ENCODE data around the gene CDK4. TPM values are rescaled to one million over a fixed set of nuclear protein-coding genes. Genes with fewer than 3 reads are reported as not detected.

The CDK4 gene
- total and polyA plus RNA-seq, 8 donors: 80.1 to 269 (median 231) TPM

- TF ChIP-seq, protein P1, sequence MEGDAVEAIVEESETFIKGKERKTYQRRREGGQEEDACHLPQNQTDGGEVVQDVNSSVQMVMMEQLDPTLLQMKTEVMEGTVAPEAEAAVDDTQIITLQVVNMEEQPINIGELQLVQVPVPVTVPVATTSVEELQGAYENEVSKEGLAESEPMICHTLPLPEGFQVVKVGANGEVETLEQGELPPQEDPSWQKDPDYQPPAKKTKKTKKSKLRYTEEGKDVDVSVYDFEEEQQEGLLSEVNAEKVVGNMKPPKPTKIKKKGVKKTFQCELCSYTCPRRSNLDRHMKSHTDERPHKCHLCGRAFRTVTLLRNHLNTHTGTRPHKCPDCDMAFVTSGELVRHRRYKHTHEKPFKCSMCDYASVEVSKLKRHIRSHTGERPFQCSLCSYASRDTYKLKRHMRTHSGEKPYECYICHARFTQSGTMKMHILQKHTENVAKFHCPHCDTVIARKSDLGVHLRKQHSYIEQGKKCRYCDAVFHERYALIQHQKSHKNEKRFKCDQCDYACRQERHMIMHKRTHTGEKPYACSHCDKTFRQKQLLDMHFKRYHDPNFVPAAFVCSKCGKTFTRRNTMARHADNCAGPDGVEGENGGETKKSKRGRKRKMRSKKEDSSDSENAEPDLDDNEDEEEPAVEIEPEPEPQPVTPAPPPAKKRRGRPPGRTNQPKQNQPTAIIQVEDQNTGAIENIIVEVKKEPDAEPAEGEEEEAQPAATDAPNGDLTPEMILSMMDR (IDR thresholded peaks at IDR 0.05): no peak
- Histone ChIP-seq H3K27ac (no peak overlapping the region), H3K4me1 (peaks cover 6 to 26% of the 10 kb centered on the region in 2 donors), H3K36me3 (peaks cover 0 to 20% of the 10 kb centered on the region in 2 donors), H3K27me3 (peaks cover 15 to 31% of the 10 kb centered on the region in 2 donors), H3K4me3 (no peak overlapping the region), H3K9me3 (no peaks in the 10 kb centered on the region)
- intact Hi-C loops (cut with DNase I): no loop called here
- ATAC-seq (no peak), DNase-seq (no peak)
Measured at GRCh38 chr12:57760347-57760982, 8.4 kb upstream of the CDK4 start.

DNA sequence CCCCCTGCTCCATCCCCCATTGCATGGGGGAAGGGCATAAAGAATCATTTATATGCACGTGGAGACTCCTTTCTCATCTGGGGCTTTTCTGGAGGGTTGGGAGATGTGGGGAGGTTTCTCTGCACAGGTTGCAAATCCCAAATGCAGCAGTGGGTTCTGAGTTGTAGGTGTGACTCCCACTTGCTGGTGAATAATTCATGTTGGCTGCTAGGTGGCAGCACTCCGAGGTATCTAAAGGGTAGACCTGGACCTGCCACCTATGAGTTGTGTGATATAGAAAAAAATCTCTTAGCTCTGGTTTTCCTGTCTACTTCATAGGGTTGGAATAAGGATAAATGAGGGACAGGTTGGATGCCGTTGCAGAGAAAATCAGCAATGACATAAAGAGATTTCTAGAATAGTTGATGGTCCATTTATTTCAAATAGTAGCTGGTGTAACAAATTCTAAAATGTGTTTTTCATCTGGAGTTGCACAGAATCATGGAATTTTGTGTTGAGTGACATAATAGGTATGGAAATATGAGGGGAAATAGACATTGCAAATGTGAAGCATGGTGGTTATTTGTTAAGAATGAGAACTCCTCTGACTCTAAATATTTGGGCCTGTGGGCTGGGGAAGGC, 7.4 kb upstream of the CDK4 start:
- no peak for ATAC-seq
- H3K4me1 ChIP-seq: peaks cover under 1 to 20% of the 10 kb centered on the region in 2 donors
- peaks cover 5 to 28% of the 10 kb centered on the region in 2 donors for H3K27me3 ChIP-seq
- peaks cover 0 to 20% of the 10 kb centered on the region in 2 donors for H3K36me3 ChIP-seq
- DNase-seq: no peak
- H3K4me3 ChIP-seq: no peak overlapping the region
- H3K27ac ChIP-seq: no peak overlapping the region
- intact Hi-C loops (cut with DNase I): no loop called here
- H3K9me3 ChIP-seq: no peaks in the 10 kb centered on the region
- TF ChIP-seq, protein P1 (IDR thresholded peaks at IDR 0.05): peak in 1 of 2 donors; percentile 26

GRCh38 chr12:57758552-57759359, 6.6 kb upstream of the CDK4 start:
- no peak for DNase-seq
- TF ChIP-seq, protein P1 (IDR thresholded peaks at IDR 0.05): no peak
- Histone ChIP-seq H3K27ac (no peak overlapping the region), H3K4me1 (peaks cover 0 to 26% of the 10 kb centered on the region in 2 donors), H3K4me3 (no peak overlapping the region), H3K27me3 (peaks cover 0 to 26% of the 10 kb centered on the region in 2 donors), H3K36me3 (peaks cover 0 to 20% of the 10 kb centered on the region in 2 donors), H3K9me3 (no peaks in the 10 kb centered on the region)
- ATAC-seq: no peak
- intact Hi-C loops (cut with DNase I): no loop called here

DNA sequence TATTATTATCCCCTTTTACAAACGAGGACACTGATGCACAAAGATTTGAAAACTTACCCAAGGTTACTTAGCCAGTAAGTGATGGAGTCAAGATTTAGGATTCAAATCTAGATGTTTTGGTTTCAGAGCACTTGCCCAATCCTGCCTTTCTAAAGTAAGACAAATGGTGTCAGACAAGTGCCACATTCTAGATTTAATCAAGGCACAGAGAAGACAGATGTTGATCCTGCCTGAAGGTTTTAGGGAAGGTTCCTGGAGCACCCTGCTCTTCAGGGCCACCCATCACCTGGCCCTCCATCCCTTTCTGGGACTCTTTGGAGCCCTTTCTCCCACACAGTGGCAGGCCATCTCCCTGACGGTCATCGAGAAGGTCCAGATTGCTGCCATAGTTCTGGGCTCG, 5.7 kb upstream of the CDK4 start:
- ATAC-seq (no peak), DNase-seq (no peak)
- H3K4me1 ChIP-seq: peaks cover 4 to 35% of the 10 kb centered on the region in 2 donors
- intact Hi-C loops (cut with DNase I): no loop called here
- no peak overlapping the region for H3K27ac ChIP-seq
- TF ChIP-seq, protein P1 (IDR thresholded peaks at IDR 0.05): no peak
- no peak overlapping the region for H3K4me3 ChIP-seq
- peaks cover 0 to 20% of the 10 kb centered on the region in 2 donors for H3K36me3 ChIP-seq
- H3K27me3 ChIP-seq: peaks cover 0 to 17% of the 10 kb centered on the region in 2 donors
- no peaks in the 10 kb centered on the region for H3K9me3 ChIP-seq
